GM12875 (cell line): ENCODE results near the gene CAMP.
A peak's percentile ranks its signal among the peaks of the same experiment; 100 is the strongest.
"Not testable (repeated sequence)": the region's sequence is repeated elsewhere in the genome, so short reads cannot be mapped to it uniquely, and the experiment has no call there.

Experiments used
- H3K4me3 ChIP-seq: one replicate; pipeline ENCODE4 v1.5.1; 2011; ENCODE audit warnings: low read depth, low read length, control low read depth
- CTCF ChIP-seq: IDR thresholded peaks from 2 replicates; pipeline ENCODE4 v1.5.1; 2011; ENCODE audit warnings: low read depth, mild to moderate bottlenecking, control low read depth, inconsistent platforms, low read length, moderate library complexity, borderline replicate concordance; ENCODE audit not compliant: insufficient read depth

CAMP gene

GRCh38 chr3:48270306-48270705 lies 47.0 kb downstream of the CAMP start:
- H3K4me3 ChIP-seq, result no peak overlapping the region
- TF ChIP-seq CTCF, result no peak

DNA sequence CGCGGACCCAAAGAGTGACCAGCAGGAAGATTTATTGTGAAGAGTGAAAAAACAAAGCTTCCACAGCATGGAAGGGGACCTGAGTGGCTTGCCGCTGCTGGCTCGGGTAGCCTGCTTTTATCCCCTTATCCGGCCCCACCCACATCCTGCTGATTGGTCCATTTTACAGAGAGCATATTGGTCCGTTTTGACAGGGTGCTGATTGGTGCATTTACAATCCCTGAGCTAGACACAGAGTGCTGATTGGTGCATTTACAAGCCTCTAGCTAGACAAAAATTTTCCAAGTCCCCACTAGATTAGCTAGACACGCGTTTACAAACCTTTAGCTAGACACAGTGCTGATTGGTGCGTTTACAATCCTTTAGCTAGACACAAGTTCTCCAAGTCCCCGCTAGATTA lies 47.9 kb downstream of the CAMP start:
- H3K4me3 ChIP-seq, result not testable (repeated sequence)

DNA sequence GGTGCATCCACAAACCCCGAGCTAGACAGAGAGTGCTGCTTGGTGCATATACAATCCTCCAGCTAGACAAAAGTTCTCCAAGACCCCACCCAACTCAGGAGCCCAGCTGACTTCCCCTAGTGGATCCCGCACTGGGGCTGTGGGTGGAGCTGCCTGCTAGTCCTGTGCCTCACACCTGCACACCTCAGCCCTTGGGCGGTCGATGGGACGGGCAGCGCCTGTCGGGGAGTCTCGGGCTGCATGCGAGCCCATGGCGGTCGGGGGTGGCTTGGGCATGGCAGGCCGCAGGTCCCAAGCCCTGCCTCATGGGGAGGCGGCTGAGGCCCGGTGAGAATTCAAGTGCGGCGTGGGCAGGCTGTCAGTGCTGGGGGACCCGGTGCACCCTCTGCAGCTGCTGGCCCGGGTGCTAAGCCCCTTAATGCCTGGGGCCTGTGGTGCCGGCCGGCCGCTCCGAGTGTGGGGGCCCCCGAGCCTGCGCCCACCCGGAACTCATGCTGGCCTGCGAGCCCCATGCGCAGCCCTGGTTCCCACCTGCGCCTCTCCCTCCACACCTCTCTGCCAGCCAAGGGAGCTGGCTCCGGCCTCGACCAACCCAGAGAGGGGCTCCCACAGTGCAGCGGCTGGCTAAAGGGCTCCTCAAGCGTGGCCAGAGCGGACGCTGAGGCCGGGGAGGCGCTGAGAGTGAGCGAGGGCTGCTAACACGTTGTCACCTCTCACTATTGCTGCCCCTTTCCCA lies 48.6 kb downstream of the CAMP start:
- no peak for TF ChIP-seq CTCF
- no peak overlapping the region for H3K4me3 ChIP-seq

- peak; percentile 75 for TF ChIP-seq CTCF
- no peak overlapping the region for H3K4me3 ChIP-seq
Measured at GRCh38 chr3:48273594-48274211, 50.4 kb downstream of the CAMP start.

DNA sequence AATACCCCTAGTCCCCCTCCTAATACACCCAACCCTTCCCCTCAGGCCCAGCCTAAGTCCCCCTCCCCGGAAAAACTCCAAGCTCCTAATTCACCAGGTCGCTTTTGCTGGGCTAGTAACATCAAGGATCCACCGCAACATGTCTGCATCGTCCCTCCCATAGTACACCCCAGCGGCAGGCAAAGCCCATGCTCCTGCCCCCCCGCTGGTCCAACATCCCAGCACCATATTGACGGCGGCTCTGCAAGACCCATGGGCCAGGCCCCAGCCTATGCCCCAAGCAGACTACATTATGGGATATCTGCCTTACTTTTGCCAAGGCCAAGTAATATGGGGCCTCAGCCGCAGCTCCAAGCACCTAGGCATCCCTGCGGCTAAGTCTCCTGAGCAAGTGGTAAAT lies 51.2 kb downstream of the CAMP start:
- TF ChIP-seq CTCF, result no peak

More for the DNA sequence above, 51.2 kb downstream of the CAMP start:
- no peak overlapping the region for H3K4me3 ChIP-seq
